T47D (cell line): ENCODE data around the gene NHERF1.

Experiments used
- DNase-seq, 2 experiments: peaks; one replicate each; pipeline versions ENCODE4 v3.0.0 to v3.0.0-alpha.2; 2011 to 2012; ENCODE audit warnings: low read depth in 1 of 2, low spot score in 1 of 2
- JUND ChIP-seq: IDR thresholded peaks from 2 replicates; pipeline ENCODE4 v1.6.1; 2012; ENCODE audit warnings: low read depth
- in situ Hi-C: cut with HindIII; loops from 2 replicates; pipeline ENCODE4 v1.10.0; 2016; ENCODE audit warnings: low sequenced_read_pairs, low pct_unique_long_range_greater_than_20kb

The NHERF1 gene

GRCh38 chr17:74723891-74724290, 24.5 kb upstream of the NHERF1 start:
- no peak for TF ChIP-seq JUND
- no peak for DNase-seq
- in situ Hi-C loops: no loop called here

- TF ChIP-seq JUND: no peak
- no peak for DNase-seq
- in situ Hi-C loops: no loop called here
Observed at GRCh38 chr17:74725111-74725510, 23.3 kb upstream of the NHERF1 start.

- no peak for TF ChIP-seq JUND
- in situ Hi-C loops: no loop called here
- DNase-seq: no peak
Observed at GRCh38 chr17:74728033-74728701, 20.3 kb upstream of the NHERF1 start.

GRCh38 chr17:74728702-74729075, 19.7 kb upstream of the NHERF1 start:
- in situ Hi-C loops: no loop called here
- no peak for DNase-seq
- no peak for TF ChIP-seq JUND

GRCh38 chr17:74729368-74729767, 19.1 kb upstream of the NHERF1 start:
- no peak for TF ChIP-seq JUND
- in situ Hi-C loops: no loop called here
- no peak for DNase-seq

GRCh38 chr17:74729866-74730265, 18.6 kb upstream of the NHERF1 start:
- no peak for DNase-seq
- in situ Hi-C loops: no loop called here
- no peak for TF ChIP-seq JUND

- no peak for DNase-seq
- TF ChIP-seq JUND: no peak
- in situ Hi-C loops: no loop called here
Observed at GRCh38 chr17:74730491-74731346, 17.7 kb upstream of the NHERF1 start.

GRCh38 chr17:74731347-74731605, 17.2 kb upstream of the NHERF1 start:
- in situ Hi-C loops: no loop called here
- no peak for TF ChIP-seq JUND
- DNase-seq: no peak

GRCh38 chr17:74732042-74732867, 16.2 kb upstream of the NHERF1 start:
- no peak for DNase-seq

GRCh38 chr17:74733365-74734122, 14.9 kb upstream of the NHERF1 start:
- in situ Hi-C loops: no loop called here
- no peak for DNase-seq
- no peak for TF ChIP-seq JUND

More at GRCh38 chr17:74732042-74732867, 16.2 kb upstream of the NHERF1 start:
- TF ChIP-seq JUND: no peak
- in situ Hi-C loops: no loop called here

GRCh38 chr17:74734256-74734655, 14.2 kb upstream of the NHERF1 start:
- in situ Hi-C loops: no loop called here
- TF ChIP-seq JUND: no peak
- DNase-seq: no peak
